ENCODE results near the gene SSTR3.

DNA sequence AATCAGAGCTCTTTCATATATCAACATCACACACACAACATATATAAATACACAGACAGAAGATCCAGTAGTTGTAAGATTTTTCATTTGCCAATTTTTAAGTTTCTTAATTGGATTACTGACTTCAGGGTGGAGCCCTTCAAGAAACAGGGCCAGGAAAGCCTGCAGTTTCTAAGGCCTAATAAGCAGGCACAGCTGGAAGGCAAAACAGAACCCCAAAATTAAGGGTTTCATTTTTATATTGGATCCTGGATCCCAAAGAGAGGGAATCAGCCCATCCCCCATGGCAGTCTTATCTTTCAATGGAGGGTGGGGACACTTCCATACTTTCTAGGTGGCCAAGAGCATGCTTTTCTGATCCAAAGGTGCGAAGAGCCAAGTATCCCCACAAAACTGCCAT is 19.5 kb downstream of the SSTR3 start:
- TF ChIP-seq HDGF (IDR thresholded peaks at IDR 0.05; ENCODE audit: borderline replicate concordance) (no peak), SUZ12 (IDR thresholded peaks at IDR 0.05) (no peak), FOXM1 (IDR thresholded peaks at IDR 0.05; ENCODE audit: borderline replicate concordance) (no peak), LEF1 (IDR thresholded peaks at IDR 0.05; ENCODE audit: borderline replicate concordance) (no peak), FOXA1 (IDR thresholded peaks at IDR 0.05) (no peak), L3MBTL2 (conservative IDR thresholded peaks at IDR 0.05) (no peak), CTBP1 (IDR thresholded peaks at IDR 0.05; ENCODE audit: borderline replicate concordance) (no peak)
